ENCODE results near the gene HTR3A. TPM values are rescaled to one million over a fixed set of nuclear protein-coding genes. Genes with fewer than 3 reads are reported as not detected.

The HTR3A gene
- total and polyA plus RNA-seq, 2 of the 13 experiments (the other 11 are each of a cell fraction or from before 2014, with no cell fraction given): not detected

DNA sequence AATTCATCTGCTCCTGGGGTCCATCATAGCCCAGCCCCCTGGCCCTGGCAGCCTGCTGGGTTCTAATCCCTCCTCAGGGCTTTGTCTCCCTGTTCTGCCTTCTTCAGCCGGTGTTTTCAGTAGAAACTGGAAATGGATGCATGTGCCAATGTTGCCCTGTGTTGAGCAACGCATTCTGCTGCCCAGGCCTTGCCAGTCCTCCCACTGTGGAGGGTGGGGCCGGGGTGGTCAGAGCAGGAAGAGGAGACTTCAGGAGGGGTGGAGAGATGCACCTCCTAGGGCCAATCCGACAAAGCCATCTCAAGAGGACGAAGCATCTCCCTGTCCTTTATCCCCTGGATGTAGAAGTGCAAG, 57.0 kb downstream of the HTR3A start (continued):
- TF ChIP-seq, protein P1, sequence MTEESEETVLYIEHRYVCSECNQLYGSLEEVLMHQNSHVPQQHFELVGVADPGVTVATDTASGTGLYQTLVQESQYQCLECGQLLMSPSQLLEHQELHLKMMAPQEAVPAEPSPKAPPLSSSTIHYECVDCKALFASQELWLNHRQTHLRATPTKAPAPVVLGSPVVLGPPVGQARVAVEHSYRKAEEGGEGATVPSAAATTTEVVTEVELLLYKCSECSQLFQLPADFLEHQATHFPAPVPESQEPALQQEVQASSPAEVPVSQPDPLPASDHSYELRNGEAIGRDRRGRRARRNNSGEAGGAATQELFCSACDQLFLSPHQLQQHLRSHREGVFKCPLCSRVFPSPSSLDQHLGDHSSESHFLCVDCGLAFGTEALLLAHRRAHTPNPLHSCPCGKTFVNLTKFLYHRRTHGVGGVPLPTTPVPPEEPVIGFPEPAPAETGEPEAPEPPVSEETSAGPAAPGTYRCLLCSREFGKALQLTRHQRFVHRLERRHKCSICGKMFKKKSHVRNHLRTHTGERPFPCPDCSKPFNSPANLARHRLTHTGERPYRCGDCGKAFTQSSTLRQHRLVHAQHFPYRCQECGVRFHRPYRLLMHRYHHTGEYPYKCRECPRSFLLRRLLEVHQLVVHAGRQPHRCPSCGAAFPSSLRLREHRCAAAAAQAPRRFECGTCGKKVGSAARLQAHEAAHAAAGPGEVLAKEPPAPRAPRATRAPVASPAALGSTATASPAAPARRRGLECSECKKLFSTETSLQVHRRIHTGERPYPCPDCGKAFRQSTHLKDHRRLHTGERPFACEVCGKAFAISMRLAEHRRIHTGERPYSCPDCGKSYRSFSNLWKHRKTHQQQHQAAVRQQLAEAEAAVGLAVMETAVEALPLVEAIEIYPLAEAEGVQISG (CRISPR knock-in tag; IDR thresholded peaks at IDR 0.05): no peak
- TF ChIP-seq ELF1 (CRISPR knock-in tag; IDR thresholded peaks at IDR 0.05) (no peak), ZNF30 (CRISPR knock-in tag; IDR thresholded peaks at IDR 0.05) (no peak), BRD4 (CRISPR knock-in tag; IDR thresholded peaks at IDR 0.05) (no peak), TOPORS (CRISPR knock-in tag; IDR thresholded peaks at IDR 0.05) (no peak), MAZ (IDR thresholded peaks at IDR 0.05; ENCODE audit: borderline replicate concordance, low read depth, low read length) (no peak), MAZ (CRISPR knock-in tag; IDR thresholded peaks at IDR 0.05; ENCODE audit: low read depth) (no peak), LCORL (IDR thresholded peaks at IDR 0.05) (no peak), LCORL (CRISPR knock-in tag; IDR thresholded peaks at IDR 0.05) (no peak)
- TF ChIP-seq, protein P2, sequence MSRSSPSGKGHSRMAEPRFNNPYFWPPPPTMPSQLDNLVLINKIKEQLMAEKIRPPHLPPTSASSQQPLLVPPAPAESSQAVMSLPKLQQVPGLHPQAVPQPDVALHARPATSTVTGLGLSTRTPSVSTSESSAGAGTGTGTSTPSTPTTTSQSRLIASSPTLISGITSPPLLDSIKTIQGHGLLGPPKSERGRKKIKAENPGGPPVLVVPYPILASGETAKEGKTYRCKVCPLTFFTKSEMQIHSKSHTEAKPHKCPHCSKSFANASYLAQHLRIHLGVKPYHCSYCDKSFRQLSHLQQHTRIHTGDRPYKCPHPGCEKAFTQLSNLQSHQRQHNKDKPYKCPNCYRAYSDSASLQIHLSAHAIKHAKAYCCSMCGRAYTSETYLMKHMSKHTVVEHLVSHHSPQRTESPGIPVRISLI (CRISPR knock-in tag; IDR thresholded peaks at IDR 0.05; ENCODE audit: borderline replicate concordance): no peak
- TF ChIP-seq, protein P3, sequence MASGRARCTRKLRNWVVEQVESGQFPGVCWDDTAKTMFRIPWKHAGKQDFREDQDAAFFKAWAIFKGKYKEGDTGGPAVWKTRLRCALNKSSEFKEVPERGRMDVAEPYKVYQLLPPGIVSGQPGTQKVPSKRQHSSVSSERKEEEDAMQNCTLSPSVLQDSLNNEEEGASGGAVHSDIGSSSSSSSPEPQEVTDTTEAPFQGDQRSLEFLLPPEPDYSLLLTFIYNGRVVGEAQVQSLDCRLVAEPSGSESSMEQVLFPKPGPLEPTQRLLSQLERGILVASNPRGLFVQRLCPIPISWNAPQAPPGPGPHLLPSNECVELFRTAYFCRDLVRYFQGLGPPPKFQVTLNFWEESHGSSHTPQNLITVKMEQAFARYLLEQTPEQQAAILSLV (CRISPR knock-in tag; IDR thresholded peaks at IDR 0.05; ENCODE audit: borderline replicate concordance): no peak

All from HepG2 (cell line).